NCI-H524 (cell line): Measurements from ENCODE around the gene CREG2.

Experiments
- DNase-seq, 2 experiments: peaks; one replicate each; lab custom pipeline; 2025; lab: John Stamatoyannopoulos, UW

Gene CREG2

DNA sequence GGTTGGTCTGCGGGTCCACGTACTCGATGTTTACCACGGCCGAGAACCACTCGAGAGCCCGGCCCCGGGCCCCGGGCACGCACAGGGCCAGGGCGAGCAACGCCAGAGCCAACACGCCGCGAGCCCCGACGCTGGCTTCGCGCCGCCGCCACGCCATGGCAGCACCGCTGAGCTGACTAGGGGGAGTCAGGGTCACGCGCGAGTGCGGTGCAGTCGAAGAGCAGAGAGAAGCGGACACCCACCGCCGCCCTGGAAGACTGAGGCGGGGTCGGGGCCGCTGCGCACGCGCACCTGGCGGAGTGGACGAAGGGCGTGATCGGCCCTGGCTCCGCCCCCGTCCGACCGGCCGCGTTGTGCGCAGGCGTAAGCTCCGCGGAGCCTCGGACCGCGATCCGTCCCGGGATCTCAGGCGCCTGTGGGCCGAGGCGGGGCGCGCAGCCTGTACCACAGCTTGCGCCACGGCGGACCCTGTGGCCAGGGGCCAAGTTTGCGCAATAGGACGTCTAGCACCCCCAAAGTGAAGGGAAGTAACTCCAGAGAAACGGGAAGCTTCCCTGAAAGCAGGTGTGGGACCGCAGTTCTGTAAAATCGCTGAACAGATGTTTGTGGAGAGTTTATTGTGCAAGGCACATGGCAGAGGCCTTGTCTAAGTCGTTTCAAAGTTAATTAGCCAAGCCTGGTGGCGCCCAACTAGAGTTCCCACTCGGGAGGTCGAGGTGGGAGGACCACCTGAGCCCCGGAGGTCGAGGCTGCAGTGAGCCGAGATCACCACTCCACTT, 78.7 kb downstream of the CREG2 start, which contains the start of gene RNF149:
Gene RNF149 (minus strand): TSS at position 270 of the 779 bp plus-strand sequence. CDS start 113 bp downstream, at position 157.
- peak; percentile 69 to 86 for DNase-seq

- peak in 1 of 2 experiments; percentile 31 for DNase-seq
Observed at GRCh38 chr2:101307950-101308431, 79.3 kb downstream of the CREG2 start.

DNA sequence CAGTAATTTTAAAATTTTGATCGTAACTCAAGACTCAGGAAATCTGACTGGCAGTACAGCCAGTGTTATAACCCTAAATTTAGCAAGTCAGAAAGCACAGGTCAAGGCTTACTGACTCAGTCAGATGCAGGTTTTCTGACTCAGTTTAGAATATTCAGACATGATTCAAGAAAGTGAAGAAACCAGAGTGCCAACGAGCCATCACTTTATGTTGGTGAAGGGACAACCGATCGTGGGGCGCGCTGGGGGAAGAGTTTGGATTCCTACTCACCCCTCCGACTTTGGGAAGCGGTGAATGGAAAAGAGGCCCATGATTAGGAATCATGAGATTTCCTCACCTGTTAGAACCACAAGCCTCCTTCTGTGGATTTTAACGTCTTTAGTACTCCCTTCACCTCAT, 79.8 kb downstream of the CREG2 start:
- no peak for DNase-seq

DNA sequence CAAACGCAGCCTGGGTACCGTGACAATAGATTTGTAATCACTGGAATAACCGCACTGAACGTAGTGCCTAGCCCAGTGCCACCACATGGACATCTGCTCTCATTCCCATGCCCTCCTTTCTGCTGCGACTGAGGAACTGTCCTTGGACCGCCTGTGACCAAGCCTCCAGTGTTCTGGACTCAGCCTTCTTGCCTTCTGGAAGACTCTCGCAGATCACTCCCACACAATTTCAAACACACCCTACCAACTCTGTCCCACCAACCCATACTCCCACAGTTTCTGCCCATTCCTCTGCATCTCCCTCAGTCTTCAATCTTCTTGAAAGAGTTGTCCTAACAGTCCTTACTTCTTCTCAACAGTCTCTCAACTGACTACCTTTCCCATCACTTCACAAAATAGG, 80.9 kb downstream of the CREG2 start:
- no peak for DNase-seq

DNA sequence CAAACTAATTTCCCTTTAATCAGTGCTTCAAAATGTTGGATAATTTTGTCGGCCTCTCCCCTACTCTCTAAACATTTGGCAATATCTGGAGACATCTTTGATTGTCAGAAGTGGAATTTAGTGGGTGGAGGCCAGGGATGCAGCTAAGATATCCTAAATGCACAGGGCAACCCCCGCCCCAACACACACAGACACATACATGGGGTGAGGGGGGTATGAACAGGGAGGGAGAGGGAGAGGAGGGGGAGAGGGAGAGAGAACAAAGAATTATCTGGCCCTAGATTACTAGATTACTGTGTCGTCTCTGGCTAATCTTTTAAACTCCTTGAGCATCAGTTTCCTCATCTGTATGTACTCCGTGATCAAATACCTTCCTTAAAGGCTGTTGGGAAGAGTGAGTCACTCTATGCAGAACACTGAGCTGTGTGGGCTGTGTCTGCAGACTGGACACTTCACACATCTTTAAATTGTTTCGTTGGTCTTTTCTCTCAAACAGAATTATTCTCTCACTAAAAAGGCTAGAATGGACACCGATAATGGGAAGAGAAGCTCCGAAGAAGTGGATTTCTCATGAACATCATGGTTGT, 81.7 kb downstream of the CREG2 start:
- DNase-seq: no peak

GRCh38 chr2:101305035-101305434, 82.3 kb downstream of the CREG2 start:
- no peak for DNase-seq

DNA sequence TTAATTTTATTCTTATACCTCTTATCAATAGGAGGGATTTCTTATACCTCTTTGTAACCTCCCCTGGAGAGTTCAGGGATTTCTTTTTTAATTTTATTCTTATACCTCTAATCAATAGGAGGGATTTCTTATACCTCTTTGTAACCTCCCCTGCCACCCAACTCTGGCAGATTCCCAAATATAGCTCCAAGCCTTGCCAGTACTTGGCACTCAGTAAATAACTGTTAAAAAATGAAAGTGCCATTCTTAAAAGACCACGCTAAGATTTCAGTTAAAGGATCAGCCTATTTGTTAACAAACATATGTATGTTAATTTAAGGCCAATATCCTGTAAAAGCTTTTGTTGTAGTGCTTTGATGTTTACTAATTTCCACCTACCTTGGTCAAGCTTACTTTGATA, 83.6 kb downstream of the CREG2 start:
- no peak for DNase-seq

DNA sequence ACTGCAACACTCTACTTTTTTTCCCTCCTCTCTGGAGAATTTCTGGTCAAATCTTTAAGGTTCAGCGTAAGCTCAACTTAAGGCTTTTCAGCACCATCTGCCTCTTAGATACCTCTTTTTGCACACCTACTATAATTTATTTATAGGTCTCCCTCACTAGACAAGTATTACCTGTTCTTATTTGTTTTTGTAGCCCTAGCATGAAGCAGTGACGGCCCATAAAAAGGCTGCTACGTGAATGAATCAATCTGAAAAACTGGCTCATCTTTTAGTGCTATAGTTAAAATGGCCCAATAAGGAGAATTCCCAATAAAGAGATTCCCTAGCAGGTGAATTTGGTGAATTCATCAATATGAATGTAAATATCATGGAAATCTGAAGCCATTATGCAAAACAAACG, 85.3 kb downstream of the CREG2 start:
- DNase-seq: no peak

GRCh38 chr2:101300836-101301235, 86.5 kb downstream of the CREG2 start:
- no peak for DNase-seq

- no peak for DNase-seq
Observed at GRCh38 chr2:101300164-101300563, 87.1 kb downstream of the CREG2 start.

DNA sequence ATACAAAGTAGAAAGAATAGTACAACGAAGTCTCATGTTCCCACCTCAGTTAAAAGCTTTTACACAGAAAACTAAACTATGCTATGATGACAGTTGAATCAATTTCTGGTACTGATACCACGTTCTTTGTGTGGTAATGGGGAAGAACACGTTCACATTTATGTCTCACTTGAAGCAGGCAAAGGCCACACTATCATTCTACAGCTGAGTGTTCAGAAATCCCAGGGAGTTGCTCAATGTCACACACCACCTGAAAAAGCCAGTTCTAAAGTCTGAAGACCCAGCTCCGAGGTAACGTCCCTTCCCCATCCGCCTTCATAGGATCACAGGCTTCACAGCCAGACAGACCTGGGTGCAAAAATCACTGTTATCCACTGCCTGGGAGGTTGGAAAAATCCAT, 87.7 kb downstream of the CREG2 start:
- DNase-seq: no peak

- DNase-seq: no peak
Observed at GRCh38 chr2:101297383-101297782, 89.9 kb downstream of the CREG2 start.

- no peak for DNase-seq
Observed at GRCh38 chr2:101296371-101296770, 90.9 kb downstream of the CREG2 start.

DNA sequence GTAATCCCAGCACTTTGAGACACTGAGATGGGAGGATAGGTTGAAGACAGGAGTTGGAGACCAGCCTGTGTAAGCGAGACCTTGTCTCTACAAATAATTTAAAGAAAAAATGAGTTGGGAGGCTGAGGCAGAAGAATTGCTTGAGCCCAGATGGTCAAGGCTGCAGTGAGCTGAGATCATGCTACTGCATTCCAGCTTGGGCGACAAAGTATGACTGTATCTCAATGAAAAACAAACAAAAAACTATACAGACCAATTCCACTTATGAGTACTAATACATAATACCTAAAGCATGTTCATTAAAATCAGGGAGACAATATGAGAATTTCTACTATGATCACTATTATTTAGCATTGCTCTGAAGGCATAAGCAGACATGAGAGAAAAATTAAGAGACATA, 91.4 kb downstream of the CREG2 start:
- DNase-seq: no peak
